ENCODE results near the gene MGAM2.

GRCh38 chr7:142185069-142185468 lies 73.6 kb downstream of the MGAM2 start:
- no peak for TF ChIP-seq POLR2AphosphoS5 (IDR thresholded peaks at IDR 0.05; ENCODE audit: low read depth, low read length)
- no peak for TF ChIP-seq SIN3A (IDR thresholded peaks at IDR 0.05; ENCODE audit: borderline replicate concordance, insufficient read depth, low read depth, low read length)
- TF ChIP-seq CTCF (IDR thresholded peaks at IDR 0.05) = no peak
- TF ChIP-seq REST (IDR thresholded peaks at IDR 0.05; ENCODE audit: insufficient read depth in 1 of 2, low read depth in 2 of 2, low read length in 1 of 2) = no peak

All from Panc1 (cell line).